ENCODE data around the gene CD82.

Gene CD82, protein sequence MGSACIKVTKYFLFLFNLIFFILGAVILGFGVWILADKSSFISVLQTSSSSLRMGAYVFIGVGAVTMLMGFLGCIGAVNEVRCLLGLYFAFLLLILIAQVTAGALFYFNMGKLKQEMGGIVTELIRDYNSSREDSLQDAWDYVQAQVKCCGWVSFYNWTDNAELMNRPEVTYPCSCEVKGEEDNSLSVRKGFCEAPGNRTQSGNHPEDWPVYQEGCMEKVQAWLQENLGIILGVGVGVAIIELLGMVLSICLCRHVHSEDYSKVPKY

DNA sequence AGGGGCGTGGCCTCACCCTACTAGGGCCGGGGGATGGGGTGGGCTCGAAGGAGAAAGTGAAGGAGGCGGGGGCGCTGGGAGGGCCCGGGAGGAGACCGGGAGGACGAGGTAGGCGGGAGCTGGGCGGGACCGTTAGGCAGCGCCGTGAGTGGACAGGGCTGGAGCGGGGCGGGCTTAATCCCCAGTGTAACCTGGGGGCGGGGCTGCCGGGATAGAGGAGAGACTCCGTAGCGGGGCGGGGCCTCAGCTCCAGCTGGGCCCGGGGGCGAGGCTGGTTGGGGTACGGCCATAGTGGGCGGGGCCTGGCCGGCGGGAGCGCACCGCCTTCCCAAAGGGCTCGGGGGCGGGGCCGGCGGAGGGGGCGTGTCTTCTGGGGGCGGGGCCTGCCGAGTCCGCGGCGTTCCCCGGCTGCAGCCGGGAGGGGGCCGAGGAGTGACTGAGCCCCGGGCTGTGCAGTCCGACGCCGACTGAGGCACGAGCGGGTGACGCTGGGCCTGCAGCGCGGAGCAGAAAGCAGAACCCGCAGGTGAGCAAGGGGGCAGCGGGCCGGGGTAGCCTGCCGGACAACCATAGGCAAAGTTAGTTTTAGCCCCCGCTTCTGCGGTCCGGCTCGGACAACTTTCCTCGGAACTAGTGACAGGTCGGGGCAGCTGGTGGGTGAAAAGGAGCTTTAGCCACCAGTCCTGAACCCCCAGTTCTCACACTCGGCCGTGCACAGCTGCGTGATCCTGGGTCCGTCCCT is at the start of gene CD82:
CD82 (plus strand) TSS at position 453 of the 742 bp plus-strand sequence. CDS start 29,000 bp downstream, outside the sequence.
- peak; percentile 94 for DNase-seq (ENCODE audit: low read depth in 2 of 2)

DNA sequence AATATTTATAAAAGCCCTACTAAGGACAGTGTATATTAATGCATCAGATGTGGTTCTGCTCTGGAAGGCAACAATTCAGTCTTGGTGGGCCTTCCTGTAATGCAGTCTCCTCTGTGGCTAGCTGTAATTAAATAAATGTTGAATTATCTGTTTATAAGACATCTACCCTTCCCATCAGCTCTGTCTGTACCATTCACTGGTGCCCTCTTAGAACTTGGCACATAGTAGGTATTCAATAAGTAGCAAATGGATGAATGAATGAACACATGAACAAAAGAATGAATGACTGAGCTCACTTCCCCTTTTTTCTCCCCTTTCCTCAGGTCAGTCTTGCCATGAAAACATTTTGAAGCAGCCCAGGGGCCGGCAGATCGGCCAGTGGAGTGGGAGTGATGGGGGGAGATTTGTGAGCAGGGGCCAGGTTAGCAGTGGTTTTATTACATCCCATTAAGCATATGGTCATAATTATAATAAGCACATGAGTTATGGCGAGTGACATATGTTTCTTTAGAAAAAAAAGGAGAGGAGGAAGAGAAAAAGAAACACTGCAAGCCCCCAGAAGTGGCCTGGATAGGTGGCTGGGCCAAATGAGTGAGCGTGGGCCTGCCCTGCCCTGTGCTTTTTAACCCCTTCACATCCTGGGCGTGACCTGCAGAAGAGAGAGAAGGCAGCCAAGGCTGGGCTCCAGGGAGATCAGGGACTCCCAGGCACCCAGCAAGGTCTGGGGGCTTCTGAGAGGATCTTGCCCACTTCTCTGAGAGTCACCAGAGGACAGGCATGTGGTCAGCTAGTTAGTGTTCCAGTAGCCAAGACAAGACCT is 48.6 kb upstream of the CD82 start:
- no peak for DNase-seq (ENCODE audit: low read depth in 2 of 2)

DNA sequence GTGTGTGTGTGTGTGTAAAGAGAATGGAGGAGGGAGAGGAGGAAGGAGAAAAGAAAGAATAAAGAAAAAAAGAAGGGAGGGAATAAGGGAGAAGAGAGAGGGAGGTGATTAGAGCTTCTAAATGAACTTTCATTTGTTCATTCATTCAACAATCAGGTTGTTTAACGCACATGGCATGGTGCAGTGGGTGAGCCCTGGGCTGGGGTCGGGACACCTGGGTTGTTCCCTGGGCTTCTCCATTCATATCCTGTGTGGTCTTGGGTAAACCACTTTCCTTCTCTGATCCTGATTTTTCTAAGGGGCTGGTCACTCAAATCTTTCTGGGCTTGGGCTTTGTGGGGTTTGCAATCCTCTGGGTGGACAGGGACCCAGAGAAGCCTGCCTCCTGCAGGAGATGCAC is 47.9 kb upstream of the CD82 start:
- no peak for DNase-seq (ENCODE audit: low read depth in 2 of 2)

- DNase-seq (ENCODE audit: low read depth in 2 of 2) = no peak
Measured at GRCh38 chr11:44518968-44519550, 46.4 kb upstream of the CD82 start.

DNA sequence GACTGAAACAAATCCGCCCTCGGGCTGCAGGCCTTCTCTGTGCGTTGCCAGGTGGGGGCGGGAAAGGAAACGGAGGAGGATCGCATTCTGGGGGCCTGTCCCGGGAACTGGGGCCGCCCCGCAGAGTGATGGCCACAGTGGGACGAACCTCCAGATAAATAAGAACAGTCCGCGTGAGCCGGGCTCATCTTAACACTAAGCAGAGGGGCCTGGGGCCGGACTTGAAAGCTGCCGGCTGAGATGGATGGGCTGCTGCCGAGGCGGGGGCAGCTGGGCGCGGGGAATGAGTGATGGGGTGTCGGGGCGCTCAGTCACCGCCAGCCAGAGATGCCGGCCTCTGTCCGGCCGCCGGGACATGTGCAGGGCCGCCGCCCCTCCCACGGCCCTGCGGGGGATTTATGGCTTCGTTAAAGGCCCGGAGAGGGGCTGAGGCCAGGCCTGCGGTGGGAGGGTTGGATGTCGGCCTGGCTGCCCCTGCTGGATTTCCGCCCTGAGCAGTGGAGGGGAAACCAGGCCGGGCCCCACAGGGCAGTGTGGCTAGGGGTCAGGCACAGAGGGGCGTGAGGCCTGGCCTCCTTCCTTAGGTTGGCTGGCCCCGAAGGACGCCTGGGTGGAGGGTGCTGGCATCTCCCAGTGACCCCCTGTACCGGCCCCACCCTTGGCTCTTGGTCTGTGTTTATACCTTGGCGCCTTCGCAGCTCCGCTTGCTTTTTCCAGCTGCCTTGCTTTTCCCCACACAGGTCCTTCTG is 45.3 kb upstream of the CD82 start:
- no peak for DNase-seq (ENCODE audit: low read depth in 2 of 2)

- no peak for DNase-seq (ENCODE audit: low read depth in 2 of 2)
Measured at GRCh38 chr11:44521148-44521547, 44.3 kb upstream of the CD82 start.

GRCh38 chr11:44522294-44522693 is 43.2 kb upstream of the CD82 start:
- no peak for DNase-seq (ENCODE audit: low read depth in 2 of 2)

DNA sequence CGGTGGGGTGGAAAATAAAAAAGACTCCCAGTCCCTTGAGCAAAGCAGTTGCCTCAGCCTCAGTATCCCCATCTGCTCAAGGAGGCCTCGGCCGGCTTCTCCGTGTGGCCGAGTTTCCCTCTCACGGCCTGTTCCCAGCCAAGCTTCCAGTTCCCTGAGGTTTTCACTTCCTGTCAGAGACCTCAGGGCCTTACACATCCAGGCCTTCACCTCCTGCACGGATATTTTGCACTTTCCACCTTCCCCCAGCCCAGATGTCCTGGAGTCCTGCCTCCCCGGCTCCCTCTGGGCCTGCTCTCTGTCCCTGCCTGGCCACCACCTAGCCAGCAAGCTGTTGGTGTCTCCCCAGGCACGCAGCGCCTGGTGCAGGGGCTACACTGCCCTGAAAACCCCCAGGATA is 41.1 kb upstream of the CD82 start:
- no peak for DNase-seq (ENCODE audit: low read depth in 2 of 2)

DNA sequence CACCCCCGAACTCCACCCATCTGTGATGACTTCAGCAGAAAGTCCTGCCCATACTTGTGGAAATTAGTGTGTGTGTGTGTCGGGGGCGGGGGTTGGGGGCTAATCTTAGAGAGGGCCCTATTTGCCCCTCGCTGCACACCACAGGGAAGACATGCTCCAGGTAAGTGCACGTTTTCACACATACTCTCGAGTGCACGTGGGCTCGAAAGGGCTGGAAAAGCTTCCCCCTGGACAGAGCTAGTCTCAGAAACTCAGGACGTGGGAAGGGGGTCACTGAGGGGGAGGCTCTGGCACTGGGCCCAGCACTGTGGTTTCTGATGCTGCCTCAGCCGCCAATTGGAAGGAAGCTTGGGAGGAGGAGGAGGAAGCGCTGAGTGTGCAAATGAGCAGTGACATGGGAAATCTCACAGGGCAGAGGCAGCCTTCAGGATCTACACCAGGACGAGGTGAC is 40.7 kb upstream of the CD82 start:
- no peak for DNase-seq (ENCODE audit: low read depth in 2 of 2)

DNA sequence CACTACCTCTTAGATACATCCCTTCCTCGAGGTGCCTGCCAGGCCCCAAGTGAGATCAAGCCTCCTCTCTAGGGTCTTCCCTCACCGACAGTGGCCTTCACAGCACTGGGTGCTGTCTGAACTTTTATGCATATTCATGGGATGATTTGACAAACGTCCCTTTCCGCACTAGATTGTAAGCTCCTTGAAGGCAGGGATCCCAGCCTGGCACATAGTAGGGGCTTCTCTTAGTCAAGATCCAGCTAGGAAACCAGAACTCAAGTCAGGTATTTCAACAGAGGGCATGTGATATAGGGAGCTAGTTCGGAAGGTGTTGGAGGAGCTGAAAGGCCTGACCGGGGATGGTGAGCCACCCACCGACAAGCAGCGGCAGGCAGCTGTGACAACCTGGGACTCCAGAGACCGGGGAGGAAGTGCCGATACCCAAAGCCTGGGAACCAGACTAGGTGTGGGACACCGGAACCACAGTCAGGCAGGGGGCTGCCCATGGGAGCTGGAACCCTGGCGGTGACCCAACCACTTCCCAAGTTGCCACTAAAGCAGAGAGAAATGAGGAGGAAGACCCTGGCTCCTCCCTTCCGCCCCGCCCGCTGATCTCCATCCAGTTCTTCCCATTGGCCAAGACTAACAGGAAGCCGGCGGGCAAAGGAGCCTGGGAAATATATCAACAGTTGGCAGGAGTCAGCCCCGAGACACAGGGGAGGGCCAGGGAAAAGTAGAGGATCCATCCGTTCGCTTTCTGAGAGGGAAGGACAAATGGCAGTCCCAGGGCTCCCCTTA is 39.8 kb upstream of the CD82 start:
- DNase-seq (ENCODE audit: low read depth in 2 of 2) = no peak

DNA sequence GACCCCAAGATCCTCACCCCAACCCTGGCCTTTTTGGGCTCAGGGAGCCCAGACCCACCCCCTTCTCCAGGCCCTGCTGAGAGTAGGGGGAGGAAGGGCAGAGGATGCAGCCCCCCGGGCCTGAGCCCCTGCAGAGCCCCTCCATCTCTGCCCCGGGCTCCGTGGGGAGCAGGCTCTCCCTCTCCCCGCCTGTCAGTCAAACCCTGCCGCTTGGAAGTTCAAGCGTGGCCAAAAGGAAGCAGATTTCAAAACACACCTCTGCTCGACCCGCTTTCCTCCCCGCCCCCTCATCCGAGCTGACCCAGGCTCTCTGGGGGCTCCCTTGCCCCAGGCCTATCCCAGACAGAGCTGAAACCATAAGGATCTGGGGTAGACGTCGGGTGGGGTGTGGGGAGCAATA is 39.0 kb upstream of the CD82 start:
- DNase-seq (ENCODE audit: low read depth in 2 of 2) = no peak

GRCh38 chr11:44527476-44527875 is 38.0 kb upstream of the CD82 start:
- DNase-seq (ENCODE audit: low read depth in 2 of 2) = no peak

DNA sequence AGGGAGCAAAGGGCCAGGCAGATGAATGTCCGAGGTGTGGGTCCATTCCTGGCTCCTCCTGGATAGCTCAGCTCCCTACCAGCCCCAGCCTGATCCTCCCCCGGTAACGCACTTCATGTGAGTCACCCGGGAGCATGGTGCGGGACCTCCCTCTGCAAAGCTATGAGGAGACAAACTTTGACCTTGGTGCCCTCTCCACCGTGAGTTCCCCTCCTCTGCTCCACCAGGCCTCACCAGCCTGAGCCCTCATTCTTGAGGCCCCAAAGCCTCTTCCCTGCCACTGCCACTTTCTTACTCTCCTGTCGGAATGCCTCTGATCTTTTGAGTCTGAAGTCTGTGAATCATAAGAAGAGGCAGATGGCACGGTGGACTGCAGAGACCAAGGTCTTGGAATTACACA is 37.4 kb upstream of the CD82 start:
- DNase-seq (ENCODE audit: low read depth in 2 of 2) = no peak

- no peak for DNase-seq (ENCODE audit: low read depth in 2 of 2)
Measured at GRCh38 chr11:44528581-44528980, 36.9 kb upstream of the CD82 start.

- DNase-seq (ENCODE audit: low read depth in 2 of 2) = no peak
Measured at GRCh38 chr11:44529895-44530412, 35.5 kb upstream of the CD82 start.

DNA sequence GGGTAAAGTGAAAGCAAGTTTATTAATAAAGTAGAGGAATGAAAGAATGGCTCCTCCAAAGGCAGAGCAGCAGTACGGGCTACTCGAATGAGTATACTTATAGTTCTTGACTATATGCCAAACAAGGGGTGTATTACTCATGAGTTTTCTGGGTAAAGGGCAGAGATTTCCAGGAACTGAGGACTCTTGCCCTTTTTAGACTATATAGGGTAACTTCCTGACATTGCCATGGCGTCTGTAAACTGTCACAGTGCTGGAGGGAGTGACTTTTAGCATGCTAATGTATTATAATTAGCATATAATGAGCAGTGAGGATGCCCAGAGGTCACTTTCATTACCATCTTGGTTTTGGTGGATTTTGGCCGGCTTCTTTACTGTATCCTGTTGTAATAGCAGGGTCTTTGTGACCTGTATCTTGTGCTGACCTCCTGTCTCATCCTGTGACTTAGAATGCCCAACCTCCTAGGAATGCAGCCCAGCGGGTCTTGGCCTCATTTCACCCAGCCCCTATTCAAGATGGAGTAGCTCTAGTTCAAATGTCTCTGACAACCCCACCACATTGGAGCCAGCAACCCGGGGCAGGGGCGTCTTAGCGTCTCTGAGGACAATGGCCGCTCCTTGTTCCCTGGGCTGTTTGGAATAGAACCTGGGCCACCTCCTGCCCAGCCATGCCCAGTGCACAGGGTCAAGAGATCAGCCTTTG is 34.9 kb upstream of the CD82 start:
- no peak for DNase-seq (ENCODE audit: low read depth in 2 of 2)

DNA sequence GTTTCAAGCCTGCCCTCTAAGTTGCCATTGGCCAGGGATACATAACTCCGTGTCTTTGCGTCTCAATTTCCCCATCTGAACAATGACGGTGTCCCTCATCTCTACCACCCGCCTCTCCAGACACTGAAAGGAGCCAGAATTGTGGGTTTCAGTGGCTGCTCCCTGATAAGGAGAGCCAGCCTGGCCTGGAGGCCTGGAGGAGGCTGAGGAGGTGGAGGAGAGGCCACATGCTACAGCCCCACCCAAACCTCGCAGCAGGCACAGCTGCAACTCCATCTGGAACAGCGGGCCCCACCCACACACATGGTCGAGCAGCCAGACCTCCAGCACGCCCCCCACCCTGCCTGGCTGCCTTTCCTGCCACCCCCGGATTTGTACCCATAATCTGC is 34.4 kb upstream of the CD82 start:
- no peak for DNase-seq (ENCODE audit: low read depth in 2 of 2)

- no peak for DNase-seq (ENCODE audit: low read depth in 2 of 2)
Measured at GRCh38 chr11:44531636-44532035, 33.8 kb upstream of the CD82 start.

DNA sequence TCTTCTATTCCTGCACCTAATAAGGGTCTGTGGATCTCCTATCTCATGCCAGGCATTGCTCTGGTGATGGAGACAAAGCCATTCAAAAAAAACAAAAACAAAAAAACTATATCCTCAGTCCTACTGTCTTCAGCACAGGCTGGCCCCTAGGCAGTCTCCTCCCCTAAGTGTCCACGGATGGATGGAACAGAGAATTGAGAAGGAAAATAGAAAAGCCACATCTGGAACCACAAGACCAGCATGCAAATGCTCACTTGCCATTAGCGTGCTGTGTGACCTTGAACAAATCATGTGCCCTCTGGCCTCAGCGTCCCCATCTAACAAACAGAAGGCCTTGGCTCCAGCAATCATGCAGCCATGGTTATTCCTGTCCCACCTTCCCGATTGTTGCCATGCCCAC is 32.7 kb upstream of the CD82 start:
- no peak for DNase-seq (ENCODE audit: low read depth in 2 of 2)
